NCI-H774 (cell line): ENCODE measurements around the gene IRAK1.

Source experiments
- DNase-seq: peaks from one replicate; lab custom pipeline; 2025; lab: John Stamatoyannopoulos, UW

Gene IRAK1

DNA sequence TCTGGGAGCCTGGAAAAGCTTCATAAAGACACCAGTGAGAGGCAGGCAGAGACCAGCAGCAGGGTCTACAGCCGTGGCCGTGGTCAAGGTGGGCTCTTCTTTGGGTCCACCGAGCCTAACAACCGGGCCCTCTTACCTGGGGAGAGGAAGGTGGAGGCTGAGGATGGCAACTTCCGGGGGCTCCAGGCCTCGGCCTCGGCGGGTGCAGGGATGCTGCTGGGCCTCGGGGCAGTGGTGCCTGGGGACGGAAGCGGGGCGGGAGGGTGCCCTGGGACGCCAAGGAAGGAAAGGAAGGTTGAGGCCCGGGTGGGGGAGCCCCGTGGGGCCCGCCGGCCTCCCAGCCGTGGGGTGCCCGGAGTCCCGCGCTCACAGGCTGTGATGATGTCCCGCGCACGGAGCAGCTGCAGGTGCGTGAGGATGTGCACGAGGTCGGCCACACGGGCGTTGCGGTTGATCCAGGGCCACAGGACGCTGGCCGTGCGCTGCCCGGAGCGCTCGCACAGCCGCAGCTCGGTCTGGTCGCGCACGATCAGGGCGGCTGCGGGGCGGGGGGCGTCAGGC, 561 bp downstream of the IRAK1 start:
- no peak for DNase-seq

- no peak for DNase-seq
These were observed 1.1 kb downstream of the IRAK1 start for GRCh38 chrX:154018518-154019060.

- no peak for DNase-seq
These were observed 1.8 kb downstream of the IRAK1 start for GRCh38 chrX:154017766-154018517.

GRCh38 chrX:154016366-154017076, 3.2 kb downstream of the IRAK1 start:
- DNase-seq, result no peak

GRCh38 chrX:154015581-154016264, 4.0 kb downstream of the IRAK1 start:
- DNase-seq, result no peak

- DNase-seq, result no peak
These were observed 5.0 kb downstream of the IRAK1 start for GRCh38 chrX:154014429-154015380.

DNA sequence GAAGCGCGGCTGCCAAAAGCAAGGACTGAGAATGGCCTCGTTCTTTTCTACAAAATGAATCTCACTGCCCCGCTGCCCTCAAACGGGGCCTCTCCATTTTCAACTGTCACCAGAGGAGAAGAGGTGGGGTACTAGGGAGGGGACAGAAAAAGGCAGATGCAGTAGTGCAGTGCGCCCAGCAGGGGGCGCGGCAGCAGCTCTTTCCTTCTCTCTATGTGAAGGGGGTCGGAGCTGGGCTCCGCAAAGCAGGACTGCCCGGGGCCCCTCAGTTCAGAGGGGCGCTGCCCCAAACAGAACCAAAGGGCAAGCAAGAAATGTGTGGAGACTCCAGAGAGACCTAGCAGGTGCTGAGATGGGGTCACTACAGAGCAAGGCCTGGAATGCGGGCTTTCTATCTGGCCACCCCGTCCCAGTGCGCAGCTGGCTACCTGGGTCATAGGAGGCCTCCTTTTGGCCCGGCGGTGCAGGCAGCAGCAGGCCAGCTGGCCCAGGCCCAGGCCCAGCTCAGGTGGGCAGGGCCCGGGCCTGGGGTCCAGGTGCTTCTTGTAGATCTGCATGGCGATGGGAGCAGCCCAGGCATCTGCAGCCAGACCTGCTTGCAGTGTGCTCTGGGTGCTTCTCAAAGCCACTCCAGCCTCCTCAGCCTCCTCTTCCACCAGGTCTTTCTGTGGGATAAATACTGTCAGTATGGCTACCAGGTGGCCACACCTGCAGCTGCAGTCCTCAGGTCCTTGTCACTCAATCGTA, 5.9 kb downstream of the IRAK1 start:
- no peak for DNase-seq

DNA sequence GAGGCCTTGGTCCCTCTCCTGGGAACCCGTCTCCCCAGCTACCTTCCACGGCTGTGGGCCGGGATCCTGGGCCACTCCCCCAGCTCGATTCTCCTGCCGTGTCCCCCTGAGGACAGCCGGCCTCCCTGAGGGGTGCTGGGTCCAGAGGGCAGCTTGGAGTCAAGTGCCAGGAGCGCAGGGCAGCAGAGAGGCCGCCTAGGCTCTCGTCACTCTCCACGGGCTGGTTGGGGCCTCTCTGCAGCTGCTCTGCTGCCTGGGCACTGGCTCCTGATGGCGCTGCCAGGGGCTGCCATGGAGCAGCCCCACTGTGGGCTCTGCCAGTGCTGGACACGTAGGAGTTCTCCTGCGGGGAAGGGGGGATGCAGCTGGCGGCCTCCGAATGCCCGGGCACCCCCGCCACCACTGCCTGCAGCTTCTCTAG, 6.7 kb downstream of the IRAK1 start:
- no peak for DNase-seq

DNA sequence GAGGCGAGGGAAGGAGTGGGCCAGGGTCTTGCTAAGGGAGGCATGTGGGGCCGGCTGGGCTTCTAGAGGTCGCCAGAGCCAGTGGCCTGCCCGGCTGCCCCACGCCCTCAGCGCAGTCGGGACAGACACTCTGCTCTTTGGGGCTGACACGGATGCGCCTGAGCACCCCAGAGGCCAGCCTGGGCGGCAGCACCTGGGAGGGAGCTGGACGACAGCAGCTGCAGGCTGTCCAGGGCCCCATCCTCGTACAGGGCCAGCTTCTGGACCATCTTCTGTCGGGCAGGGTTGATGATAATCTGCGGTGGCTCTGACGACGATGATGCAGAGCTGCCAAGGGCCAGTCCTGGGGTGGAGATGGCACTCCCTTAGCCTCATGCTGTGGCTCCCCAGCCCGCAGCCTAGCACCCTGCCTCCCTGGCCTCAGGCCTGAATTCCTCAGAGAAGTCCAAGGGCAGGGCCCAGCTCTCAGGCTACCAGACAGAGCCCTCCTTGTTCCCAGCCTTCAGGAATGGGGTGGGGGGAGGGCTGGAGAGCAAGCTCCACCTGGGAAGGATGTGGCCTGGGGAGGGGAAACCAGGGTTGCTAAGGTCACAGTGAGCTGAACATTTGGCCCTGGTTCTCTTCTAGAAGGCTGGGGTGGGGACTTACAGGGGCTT, 7.2 kb downstream of the IRAK1 start:
- DNase-seq, result no peak

GRCh38 chrX:154011376-154012335, 8.0 kb downstream of the IRAK1 start:
- DNase-seq, result no peak

- DNase-seq, result no peak
These were observed 9.2 kb downstream of the IRAK1 start for GRCh38 chrX:154010330-154011087.

GRCh38 chrX:154008521-154008920, 11.2 kb downstream of the IRAK1 start:
- no peak for DNase-seq

DNA sequence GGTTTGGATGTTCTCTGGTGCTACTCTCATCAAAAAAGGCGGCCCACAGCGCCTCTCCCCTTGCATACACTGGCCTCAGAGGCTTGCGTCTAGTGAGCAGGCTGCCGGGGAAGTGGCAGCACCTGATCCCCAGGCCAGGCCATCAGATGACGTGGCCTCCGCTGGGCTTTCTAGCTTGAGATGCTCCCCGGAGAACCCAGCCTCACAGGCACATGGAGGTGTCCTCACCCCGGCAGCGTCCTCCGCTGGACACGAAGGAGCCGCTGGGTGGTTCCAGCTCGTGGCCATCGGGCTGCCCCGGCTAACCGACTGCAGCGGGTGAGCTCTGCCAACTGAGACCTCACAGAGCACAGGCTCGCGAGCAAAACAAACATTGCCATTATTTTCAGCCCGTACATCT, 12.8 kb downstream of the IRAK1 start:
- no peak for DNase-seq

GRCh38 chrX:154004315-154004714, 15.4 kb downstream of the IRAK1 start:
- DNase-seq, result no peak

- peak; percentile 51 for DNase-seq
These were observed 17.4 kb downstream of the IRAK1 start for GRCh38 chrX:154002215-154002719.

GRCh38 chrX:154000051-154000450, 19.7 kb downstream of the IRAK1 start:
- no peak for DNase-seq

DNA sequence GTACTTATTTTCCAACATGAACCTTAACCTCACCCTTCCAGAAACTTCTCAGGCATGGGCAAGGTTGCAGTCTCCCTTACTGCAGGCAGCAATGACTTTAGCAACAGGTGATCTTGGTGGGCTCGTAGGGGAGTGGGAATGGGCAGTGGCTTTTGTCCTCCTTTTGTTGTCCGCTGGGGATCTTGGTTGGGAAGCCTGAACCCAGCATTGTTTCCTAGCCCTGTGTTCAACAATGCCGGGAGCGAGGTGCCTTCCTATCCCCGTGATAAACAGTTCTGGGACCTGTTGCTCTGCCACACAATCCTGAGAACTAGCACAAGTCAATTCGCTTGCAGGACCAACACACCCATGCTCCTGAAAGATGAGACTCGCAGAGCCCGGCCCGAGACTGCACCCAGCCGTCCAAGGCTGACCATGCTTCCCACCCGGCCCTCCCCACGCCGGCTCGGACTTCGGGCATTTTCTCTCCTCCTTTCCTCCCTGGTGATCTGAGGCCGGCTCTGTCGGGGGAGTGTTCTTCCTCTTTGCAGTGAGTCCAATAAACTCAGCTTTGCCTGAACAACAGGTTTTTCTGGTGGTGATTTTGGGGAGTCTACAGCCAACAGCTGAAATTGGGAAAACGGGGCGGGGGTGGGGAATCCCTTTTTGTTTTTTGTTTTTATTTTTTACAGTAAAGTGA, 20.2 kb downstream of the IRAK1 start:
- DNase-seq, result no peak
